K562 (cell line): ENCODE results near the gene ZNF790. TPM values are rescaled to one million over a fixed set of nuclear protein-coding genes. Genes with fewer than 3 reads are reported as not detected.

Experiments used
- ATAC-seq: fragments of 200-7000 bp; cut with Tn5 transposase; 3 replicates; pipeline ENCODE4 v1.9.1; 2020; ENCODE audit warnings: moderate library complexity
- BruUV-seq: library from RNA; stranded (reverse); fragments of 400-500 nt; replicated peaks from 2 replicates; lab custom pipeline; 2021; lab: Mats Ljungman, UMichigan
- CTCF ChIA-PET: fragments of 300-600 bp; formaldehyde crosslinking; extraction: SDS; loops from one replicate; lab custom pipeline; 2021; ENCODE audit warnings: low intra/inter-chr PET ratio; lab: Yijun Ruan, JAX
- POLR2A ChIA-PET: fragments of 300-600, 350-650 bp; sonication (Branson Sonifier 250); formaldehyde crosslinking; extraction: SDS; loops from one replicate; lab custom pipeline; 2021; ENCODE audit warnings: antibody characterized with exemption, inconsistent platforms; lab: Yijun Ruan, JAX
- DNase-seq, 4 experiments: peaks; one replicate each; pipeline versions ENCODE4 v3.0.0 to v3.0.0-alpha.2; 2011 to 2018; ENCODE audit warnings: low spot score in 3 of 4, mixed read lengths in 3 of 4; ENCODE audit errors: extremely low read depth in 1 of 4
- FAIRE-seq: peaks from 2 replicates; lab custom pipeline; 2011; peaks lifted over from hg19 to GRCh38; lab: Jason Lieb, UNC
- H2AFZ ChIP-seq: 2 replicates; pipeline ENCODE4 v1.6.0; 2011; ENCODE audit warnings: low read depth, low read length, control low read depth, inconsistent platforms
- H3K27ac ChIP-seq: fragments of 200-600 bp; 3 replicates; pipeline ENCODE4 v1.8.0; 2011; ENCODE audit warnings: low read depth, mild to moderate bottlenecking, control low read depth, inconsistent platforms, low read length, moderate library complexity, mixed read lengths; ENCODE audit errors: extremely low read depth
- H3K27me3 ChIP-seq, 2 experiments: fragments of 300-600 bp in 1 of 2; 2 replicates in 1 of 2; 3 replicates in 1 of 2; pipeline versions ENCODE4 v1.6.0 to v1.8.0; 2011; ENCODE audit warnings: inconsistent platforms in 2 of 2, low read length in 2 of 2, mild to moderate bottlenecking in 1 of 2, mixed read lengths in 1 of 2, moderate library complexity in 1 of 2; ENCODE audit not compliant: control insufficient read depth in 2 of 2, insufficient read depth in 2 of 2
- H3K36me3 ChIP-seq: fragments of 300-600 bp; 3 replicates; pipeline ENCODE4 v1.8.0; 2011; ENCODE audit warnings: mild to moderate bottlenecking, low read length, inconsistent platforms; ENCODE audit not compliant: control insufficient read depth, insufficient read depth
- H3K4me1 ChIP-seq, 2 experiments: fragments of 200-600 bp in 1 of 2; replicated peaks in 1 of 2; 2 replicates in 1 of 2; 3 replicates in 1 of 2; pipeline versions ENCODE4 v1.5.1 to v1.8.0; 2011; ENCODE audit warnings: inconsistent platforms in 2 of 2, low read length in 2 of 2, mild to moderate bottlenecking in 1 of 2, mixed read lengths in 1 of 2, moderate library complexity in 1 of 2; ENCODE audit not compliant: control insufficient read depth in 2 of 2, insufficient read depth in 2 of 2
- H3K4me2 ChIP-seq: 2 replicates; pipeline ENCODE4 v1.6.1; 2011; ENCODE audit warnings: low read length, control low read depth, inconsistent platforms, mixed read lengths; ENCODE audit not compliant: insufficient read depth
- H3K4me3 ChIP-seq: fragments of 200-600 bp; sonication (generic), shearing (Covaris generic); 2 replicates; pipeline ENCODE4 v1.5.1; 2016; ENCODE audit warnings: control low read depth, inconsistent platforms
- H3K79me2 ChIP-seq: fragments of 200-600 bp; 3 replicates; pipeline ENCODE4 v1.8.0; 2011; ENCODE audit warnings: low read length, inconsistent platforms; ENCODE audit not compliant: control insufficient read depth, insufficient read depth
- H3K9ac ChIP-seq, 2 experiments: 2 replicates each; pipeline versions ENCODE4 v1.6.0 to v1.6.1; 2011; ENCODE audit warnings: low read depth in 2 of 2, low read length in 2 of 2, control low read depth in 1 of 2, inconsistent platforms in 1 of 2, mild to moderate bottlenecking in 1 of 2, mixed read lengths in 1 of 2; ENCODE audit not compliant: insufficient read depth in 1 of 2
- H3K9me1 ChIP-seq: one replicate; pipeline ENCODE4 v1.6.0; 2011; ENCODE audit warnings: inconsistent platforms, mild to moderate bottlenecking, low read length, moderate library complexity; ENCODE audit not compliant: control insufficient read depth, insufficient read depth
- H3K9me3 ChIP-seq: replicated peaks from 2 replicates; pipeline ENCODE4 v1.5.1; 2011; ENCODE audit warnings: low read depth, low read length, inconsistent platforms; ENCODE audit not compliant: control insufficient read depth, insufficient read depth
- H4K20me1 ChIP-seq: replicated peaks from 2 replicates; pipeline ENCODE4 v1.6.1; 2011; ENCODE audit warnings: low read length, inconsistent platforms, mixed read lengths; ENCODE audit not compliant: control insufficient read depth, insufficient read depth
- FOS ChIP-seq: IDR thresholded peaks from 3 replicates; pipeline ENCODE4 v1.6.1; 2011; ENCODE audit not compliant: insufficient read length; ENCODE audit errors: extremely low read depth
- PTRF ChIP-seq: fragments of 450-650 bp; IDR thresholded peaks from 2 replicates; pipeline ENCODE4 v1.6.1; 2016; ENCODE audit warnings: mild to moderate bottlenecking, missing genetic modification characterization, missing compliant biosample characterization
- RAD21 ChIP-seq, 2 experiments: fragments of 250-450 bp in 1 of 2; fragments of 450-650 bp in 1 of 2; sonication (Bioruptor Pico) in 1 of 2; formaldehyde crosslinking in 1 of 2; IDR thresholded peaks in 1 of 2; conservative IDR thresholded peaks in 1 of 2; 2 replicates each; pipeline versions ENCODE4 v1.4.0 to v1.8.0; 2020 to 2022; ENCODE audit warnings: mild to moderate bottlenecking in 2 of 2, moderate library complexity in 1 of 2
- TAF1 ChIP-seq: IDR thresholded peaks from 2 replicates; pipeline ENCODE4 v1.6.1; 2011; ENCODE audit warnings: mild to moderate bottlenecking, low read length, moderate library complexity; ENCODE audit not compliant: insufficient read depth, control insufficient read depth, severe bottlenecking; ENCODE audit errors: extremely low read depth
- TCF7 ChIP-seq: sonication (generic); IDR thresholded peaks from 2 replicates; pipeline ENCODE4 v1.6.1; 2016; ENCODE audit warnings: antibody characterized with exemption, borderline replicate concordance
- YY1 ChIP-seq, 3 experiments: IDR thresholded peaks; 2 replicates each; pipeline ENCODE4 v1.6.1; 2011; ENCODE audit warnings: low read length in 2 of 3, mild to moderate bottlenecking in 2 of 3, moderate library complexity in 2 of 3, borderline replicate concordance in 1 of 3, control low read depth in 1 of 3, low read depth in 1 of 3; ENCODE audit not compliant: insufficient read depth in 3 of 3, insufficient replicate concordance in 2 of 3, control insufficient read depth in 1 of 3, insufficient read length in 1 of 3; ENCODE audit errors: extremely low read depth in 1 of 3
- ZNF134 ChIP-seq: fragments of 250-450 bp; sonication (Bioruptor Pico); conservative IDR thresholded peaks from 2 replicates; pipeline ENCODE4 v1.4.0; 2020
- ZNF146 ChIP-seq: IDR thresholded peaks from one replicate; pipeline ENCODE4 v1.6.1; 2018; ENCODE audit warnings: missing compliant biosample characterization; ENCODE audit not compliant: unreplicated experiment
- WGBS: fragments of 100-300 bp; shearing (Covaris generic); methylation state at CpG from one replicate; pipeline ENCODE4 v1.1.6; 2016; ENCODE audit warnings: low coverage, mixed read lengths; ENCODE audit not compliant: insufficient coverage; ENCODE audit errors: missing lambda C conversion rate; 5-methylcytosine and 5-hydroxymethylcytosine counted together
- in situ Hi-C: fragments of 300-500 bp; cut with MboI; formaldehyde crosslinking; loops from 4 replicates; pipeline ENCODE4 v1.15.0; 2018; ENCODE audit warnings: inconsistent platforms, mixed read lengths
- intact Hi-C: fragments of 100-400 bp; cut with micrococcal nuclease; formaldehyde crosslinking; loops from 2 replicates; pipeline ENCODE4 v1.14.2; 2022
- polyA plus RNA-seq, 8 experiments: library from polyadenylated mRNA; depleted of rRNA in 4 of 8; stranded (reverse) in 5 of 8; unstranded in 3 of 8; fragments of >200 nt; fragmentation: Nextera tagmentation in 2 of 8; fragmentation: Illumina TruSeq in 1 of 8; extraction: Ambion mirVana in 2 of 8; extraction: Trizol in 1 of 8; gene quantifications; 2 replicates each; pipeline versions ENCODE4 v1.2.1 to v1.2.3, GENCODE V29; 2011 to 2014; ENCODE audit warnings: inconsistent platforms in 1 of 8, missing spikeins in 1 of 8
- total RNA-seq, 7 experiments: library from RNA; depleted of rRNA in 6 of 7; stranded (reverse); fragments of >200 nt in 6 of 7; fragmentation: Illumina TruSeq in 2 of 7; extraction: Trizol in 2 of 7; gene quantifications; 2 replicates each; pipeline versions ENCODE4 v1.2.1 to v1.2.3, GENCODE V29; 2011 to 2021; ENCODE audit warnings: low replicate concordance in 1 of 7
- TF ChIP-seq, protein P1 (sequence below): fragments of 450-650 bp; formaldehyde crosslinking; IDR thresholded peaks from 2 replicates; pipeline ENCODE4 v1.4.0; 2020; ENCODE audit warnings: mild to moderate bottlenecking, mixed read lengths
- TF ChIP-seq, protein P2 (sequence below): fragments of 250-450 bp; sonication (Bioruptor Pico); IDR thresholded peaks from 2 replicates; pipeline ENCODE4 v1.8.0; 2021; ENCODE audit warnings: moderate library complexity, mild to moderate bottlenecking, inconsistent platforms

Gene ZNF790
- total and polyA plus RNA-seq, 9 of the 15 experiments (the other 6 are each of a cell fraction or from before 2014, with no cell fraction given): 0.33 to 1.7 (median 0.53) TPM

DNA sequence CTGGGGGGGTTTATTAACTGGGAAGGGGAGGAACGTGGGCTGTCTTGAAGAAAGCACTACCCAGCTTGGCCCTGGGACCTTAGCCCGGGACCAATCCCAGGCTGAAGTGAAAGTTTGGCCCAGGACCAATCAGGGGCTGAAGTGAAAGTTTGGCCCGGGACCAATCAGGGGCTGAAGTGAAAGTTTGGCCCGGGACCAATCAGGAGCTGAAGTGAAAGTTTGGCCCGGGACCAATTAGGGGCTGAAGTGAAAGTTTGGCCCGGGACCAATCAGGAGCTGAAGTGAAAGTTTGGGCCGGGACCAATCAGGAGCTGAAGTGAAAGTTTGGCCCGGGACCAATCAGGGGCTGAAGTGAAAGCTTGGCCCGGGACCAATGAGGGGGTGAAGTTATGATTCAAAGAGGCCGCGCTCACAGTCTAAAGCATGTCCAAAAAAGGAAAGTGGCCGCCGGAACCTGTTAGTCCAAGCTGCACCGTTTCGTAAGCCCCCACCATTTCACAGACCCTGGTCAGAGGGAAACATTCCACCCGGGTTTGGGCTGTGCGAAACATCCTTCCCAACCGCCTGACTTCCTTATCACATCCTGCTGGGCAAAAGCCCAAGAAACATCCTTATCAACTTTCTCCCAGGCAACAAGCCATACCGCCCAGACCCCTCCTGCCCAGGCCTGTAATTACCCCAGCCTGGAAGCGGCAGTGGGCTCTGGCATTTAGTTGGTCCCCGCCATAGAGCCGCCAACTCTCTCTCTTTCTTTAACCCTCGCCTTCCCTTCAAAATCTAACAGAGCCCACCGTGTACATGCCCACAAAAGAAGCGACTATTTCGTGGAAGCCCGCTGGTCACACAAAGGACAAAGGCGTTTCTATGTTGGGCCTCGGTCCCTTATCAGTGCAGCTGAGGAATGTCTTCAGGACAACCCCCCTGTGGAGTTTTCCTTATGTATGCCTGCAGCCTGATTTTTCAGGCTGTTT lies 66.6 kb downstream of the ZNF790 start:
- intact Hi-C loops: no loop called here
- Histone ChIP-seq H3K4me2 (peak overlapping the region; percentile 100), H3K4me1 (peaks cover 0 to 17% of the 10 kb centered on the region in 2 experiments; a peak in 2 of 5 replicates), H3K79me2 (peaks cover 49% of the 10 kb centered on the region), H3K9ac (peak overlapping the region; percentile 96 to 97), H3K36me3 (peaks cover 14% of the 10 kb centered on the region; the same call in 2 of the 3 replicates), H3K9me1 (no peaks in the 10 kb centered on the region), H3K27ac (peak overlapping the region; percentile 99), H2AFZ (peak overlapping the region; percentile 97), H3K4me3 (peak overlapping the region; percentile 94), H3K27me3 (no peaks in the 10 kb centered on the region), H4K20me1 (no peaks in the 10 kb centered on the region; the same call in 1 of the 2 replicates), H3K9me3 (peaks cover 38% of the 10 kb centered on the region)
- WGBS: under 1% methylated on average over 21 of the region's 29 CpGs
- in situ Hi-C loops: no loop called here
- ATAC-seq: peak; percentile 81
- DNase-seq: peak; percentile 50 to 84 (median 66)
- BruUV-seq: TSS peak; percentile 80
- POLR2A ChIA-PET: interaction anchor here (0.7 to 1.1 kb wide), 2 partner anchors 282 to 534 kb away, joined by 3 to 4 read pairs; partner anchors contain the start of gene ZNF566
- FAIRE-seq: peak; percentile 94
- CTCF ChIA-PET: no interaction called here
- TF ChIP-seq TAF1: peak; percentile 25
- peak; percentile 51 for TF ChIP-seq ZNF134 (CRISPR knock-in tag)
- TF ChIP-seq ZNF146 (CRISPR knock-in tag): no peak
- TF ChIP-seq, protein P1, sequence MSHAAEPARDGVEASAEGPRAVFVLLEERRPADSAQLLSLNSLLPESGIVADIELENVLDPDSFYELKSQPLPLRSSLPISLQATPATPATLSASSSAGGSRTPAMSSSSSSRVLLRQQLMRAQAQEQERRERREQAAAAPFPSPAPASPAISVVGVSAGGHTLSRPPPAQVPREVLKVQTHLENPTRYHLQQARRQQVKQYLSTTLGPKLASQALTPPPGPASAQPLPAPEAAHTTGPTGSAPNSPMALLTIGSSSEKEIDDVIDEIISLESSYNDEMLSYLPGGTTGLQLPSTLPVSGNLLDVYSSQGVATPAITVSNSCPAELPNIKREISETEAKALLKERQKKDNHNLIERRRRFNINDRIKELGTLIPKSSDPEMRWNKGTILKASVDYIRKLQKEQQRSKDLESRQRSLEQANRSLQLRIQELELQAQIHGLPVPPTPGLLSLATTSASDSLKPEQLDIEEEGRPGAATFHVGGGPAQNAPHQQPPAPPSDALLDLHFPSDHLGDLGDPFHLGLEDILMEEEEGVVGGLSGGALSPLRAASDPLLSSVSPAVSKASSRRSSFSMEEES: no peak
- peak in 1 of 3 experiments; percentile 19 for TF ChIP-seq YY1 (IDR thresholded peaks at IDR 0.05; ENCODE audit: borderline replicate concordance in 1 of 3, control insufficient read depth in 1 of 3, extremely low read depth in 1 of 3, insufficient read depth in 3 of 3, insufficient read length in 1 of 3, insufficient replicate concordance in 2 of 3, low read depth in 1 of 3, low read length in 2 of 3)
- TF ChIP-seq RAD21 (CRISPR knock-in tag; conservative IDR thresholded peaks at IDR 0.05 in 1 of 2, IDR thresholded peaks at IDR 0.05 in 1 of 2): 0 out of 4 replicates have a peak, but pooled peaks of 1 of the 2 experiments have one; percentile 18
- TF ChIP-seq TCF7: no peak
- TF ChIP-seq PTRF (tag): no peak
- TF ChIP-seq, protein P2, sequence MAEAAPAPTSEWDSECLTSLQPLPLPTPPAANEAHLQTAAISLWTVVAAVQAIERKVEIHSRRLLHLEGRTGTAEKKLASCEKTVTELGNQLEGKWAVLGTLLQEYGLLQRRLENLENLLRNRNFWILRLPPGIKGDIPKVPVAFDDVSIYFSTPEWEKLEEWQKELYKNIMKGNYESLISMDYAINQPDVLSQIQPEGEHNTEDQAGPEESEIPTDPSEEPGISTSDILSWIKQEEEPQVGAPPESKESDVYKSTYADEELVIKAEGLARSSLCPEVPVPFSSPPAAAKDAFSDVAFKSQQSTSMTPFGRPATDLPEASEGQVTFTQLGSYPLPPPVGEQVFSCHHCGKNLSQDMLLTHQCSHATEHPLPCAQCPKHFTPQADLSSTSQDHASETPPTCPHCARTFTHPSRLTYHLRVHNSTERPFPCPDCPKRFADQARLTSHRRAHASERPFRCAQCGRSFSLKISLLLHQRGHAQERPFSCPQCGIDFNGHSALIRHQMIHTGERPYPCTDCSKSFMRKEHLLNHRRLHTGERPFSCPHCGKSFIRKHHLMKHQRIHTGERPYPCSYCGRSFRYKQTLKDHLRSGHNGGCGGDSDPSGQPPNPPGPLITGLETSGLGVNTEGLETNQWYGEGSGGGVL (CRISPR knock-in tag): no peak
- peak; percentile 46 for TF ChIP-seq FOS
